CD14-positive monocyte (primary cell): ENCODE data around the gene CBLC. TPM values are rescaled to one million over a fixed set of nuclear protein-coding genes. Genes with fewer than 3 reads are reported as not detected.

Experiments
- DNase-seq, 3 donors: peaks; one replicate each; pipeline ENCODE4 v3.0.0-alpha.2; 2011 to 2022
- H2AFZ ChIP-seq: 2 replicates; pipeline ENCODE4 v1.6.0; 2012; ENCODE audit warnings: mild to moderate bottlenecking, low read depth, low read length, inconsistent platforms; ENCODE audit not compliant: insufficient read depth, poor library complexity, severe bottlenecking
- H3K27ac ChIP-seq, 2 donors: 1 replicate in 1 of 2; 2 replicates in 1 of 2; pipeline ENCODE4 v1.5.1; 2012 to 2013; ENCODE audit warnings: low read length in 2 of 2, control low read depth in 1 of 2, inconsistent platforms in 1 of 2, low read depth in 1 of 2, mild to moderate bottlenecking in 1 of 2
- H3K27me3 ChIP-seq, 2 donors: one replicate each; pipeline versions ENCODE4 v1.6.0 to v1.6.1; 2011 to 2013; ENCODE audit warnings: low read length in 2 of 2; ENCODE audit not compliant: control insufficient read depth in 2 of 2, insufficient read depth in 2 of 2
- H3K36me3 ChIP-seq, 2 donors: replicated peaks in 1 of 2; 1 replicate in 1 of 2; 2 replicates in 1 of 2; pipeline versions ENCODE4 v1.5.1 to v1.6.1; 2012 to 2013; ENCODE audit warnings: low read length in 2 of 2, control low read depth in 1 of 2, inconsistent platforms in 1 of 2, mild to moderate bottlenecking in 1 of 2; ENCODE audit not compliant: insufficient read depth in 2 of 2, control insufficient read depth in 1 of 2
- H3K4me1 ChIP-seq, 2 donors: 1 replicate in 1 of 2; 2 replicates in 1 of 2; pipeline versions ENCODE4 v1.5.1 to v1.6.1; 2012 to 2013; ENCODE audit warnings: low read length in 2 of 2, control low read depth in 1 of 2, inconsistent platforms in 1 of 2, mild to moderate bottlenecking in 1 of 2, moderate library complexity in 1 of 2; ENCODE audit not compliant: insufficient read depth in 2 of 2, control insufficient read depth in 1 of 2
- H3K4me2 ChIP-seq: replicated peaks from 2 replicates; pipeline ENCODE3; 2012; ENCODE audit warnings: low read length, moderate library complexity, mild to moderate bottlenecking; ENCODE audit not compliant: poor library complexity, severe bottlenecking; ENCODE audit errors: extremely low read depth
- H3K4me3 ChIP-seq, 3 experiments: fragments of 200-600 bp in 1 of 3; sonication (generic) in 1 of 3; replicated peaks in 1 of 3; 1 replicate in 2 of 3; 2 replicates in 1 of 3; pipeline ENCODE4 v1.5.1; 2011 to 2013; ENCODE audit warnings: low read length in 3 of 3, mild to moderate bottlenecking in 3 of 3, control low read depth in 2 of 3, low read depth in 2 of 3, inconsistent platforms in 1 of 3, moderate library complexity in 1 of 3
- H3K79me2 ChIP-seq: 2 replicates; pipeline ENCODE4 v1.6.0; 2012; ENCODE audit warnings: mild to moderate bottlenecking, control low read depth, inconsistent platforms, low read length, moderate library complexity; ENCODE audit not compliant: insufficient read depth
- H3K9ac ChIP-seq: 2 replicates; pipeline ENCODE4 v1.6.0; 2017; ENCODE audit warnings: low read length, mild to moderate bottlenecking; ENCODE audit not compliant: insufficient read depth, poor library complexity, severe bottlenecking
- H3K9me3 ChIP-seq, 2 donors: replicated peaks in 1 of 2; 1 replicate in 1 of 2; 2 replicates in 1 of 2; pipeline versions ENCODE4 v1.5.1 to v1.6.1; 2012 to 2013; ENCODE audit warnings: low read length in 2 of 2, control low read depth in 1 of 2; ENCODE audit not compliant: control insufficient read depth in 1 of 2, insufficient read depth in 1 of 2
- H4K20me1 ChIP-seq: 2 replicates; pipeline ENCODE4 v1.6.0; 2012; ENCODE audit warnings: mild to moderate bottlenecking, low read length, control low read depth, moderate library complexity; ENCODE audit not compliant: insufficient read depth
- H3K27ac Mint-ChIP-seq, 7 donors: one replicate each; pipeline ENCODE4 v1.8.0; 2020; ENCODE audit warnings: mild to moderate bottlenecking in 7 of 7, mixed read lengths in 7 of 7, moderate library complexity in 6 of 7, inconsistent platforms in 2 of 7
- H3K27me3 Mint-ChIP-seq, 3 donors: one replicate each; pipeline ENCODE4 v1.8.0; 2021 to 2022; ENCODE audit warnings: low read depth in 3 of 3, mild to moderate bottlenecking in 3 of 3, mixed read lengths in 3 of 3, moderate library complexity in 3 of 3, inconsistent platforms in 1 of 3
- H3K36me3 Mint-ChIP-seq, 2 donors: one replicate each; pipeline ENCODE4 v1.8.0; 2020; ENCODE audit warnings: mixed read lengths in 2 of 2, inconsistent platforms in 1 of 2, mild to moderate bottlenecking in 1 of 2
- H3K4me1 Mint-ChIP-seq: one replicate; pipeline ENCODE4 v1.8.0; 2020; ENCODE audit warnings: mild to moderate bottlenecking, mixed read lengths
- H3K4me3 Mint-ChIP-seq, 2 donors: one replicate each; pipeline ENCODE4 v1.8.0; 2020; ENCODE audit warnings: mild to moderate bottlenecking in 2 of 2, mixed read lengths in 2 of 2, moderate library complexity in 1 of 2
- H3K9me3 Mint-ChIP-seq, 7 donors: one replicate each; pipeline ENCODE4 v1.8.0; 2020 to 2022; ENCODE audit warnings: mixed read lengths in 7 of 7, mild to moderate bottlenecking in 6 of 7, moderate library complexity in 6 of 7, inconsistent platforms in 2 of 7
- WGBS: methylation state at CpG from one replicate; pipeline ENCODE4 v1.1.5; 2013; ENCODE audit warnings: missing lambda C conversion rate; ENCODE audit not compliant: insufficient coverage; 5-methylcytosine and 5-hydroxymethylcytosine counted together
- intact Hi-C, 2 donors: fragments of 100-400 bp; cut with micrococcal nuclease; formaldehyde crosslinking; loops; one replicate each; pipeline versions ENCODE4 v1.15.0 to v1.15.1; 2023
- polyA plus RNA-seq, 3 donors: library from polyadenylated mRNA; depleted of rRNA in 1 of 3; unstranded in 2 of 3; stranded (reverse) in 1 of 3; fragments of 300-500 nt in 2 of 3; fragments of >200 nt in 1 of 3; fragmentation: Illumina TruSeq in 2 of 3; gene quantifications; 1 replicate in 2 of 3; 2 replicates in 1 of 3; pipeline ENCODE4 v1.2.3, GENCODE V29; 2012 to 2021
- TF ChIP-seq, protein P1 (sequence below): fragments of 200-600 bp; IDR thresholded peaks from one replicate; pipeline ENCODE4 v1.8.0; 2022; ENCODE audit warnings: antibody characterized with exemption, mild to moderate bottlenecking

CBLC gene
- polyA plus RNA-seq, 3 donors = not detected

DNA sequence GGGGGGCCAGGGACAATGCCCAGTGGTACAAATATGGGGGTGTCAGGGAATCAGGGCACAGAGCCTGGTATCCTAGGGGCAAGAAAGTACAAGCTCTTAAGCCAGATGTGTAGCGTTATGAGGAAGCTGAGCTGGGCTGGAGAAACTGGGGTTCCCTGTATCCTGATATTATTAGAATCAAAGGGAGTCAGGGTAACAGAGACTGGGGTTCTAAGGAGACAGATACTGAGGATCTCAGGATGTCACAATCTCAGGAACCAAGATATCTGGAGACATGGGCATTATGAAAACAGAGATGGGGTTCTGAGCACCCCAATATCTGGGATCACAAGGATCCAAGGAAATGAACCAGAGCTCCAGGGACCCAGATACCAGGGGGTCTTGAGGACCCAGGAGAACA, 28.4 kb upstream of the CBLC start:
- Mint-ChIP-seq H3K27ac (peak overlapping the region; percentile 94 to 98 (median 97)), H3K4me1 (peaks cover 78% of the 10 kb centered on the region), H3K4me3 (peak overlapping the region; percentile 96 to 98), H3K36me3 (peaks cover 37 to 40% of the 10 kb centered on the region in 2 donors), H3K9me3 (peaks cover 0 to 2% (median 0%) of the 10 kb centered on the region in 7 donors), H3K27me3 (peaks cover 4 to 9% (median 7%) of the 10 kb centered on the region in 3 donors)
- Histone ChIP-seq H4K20me1 (peaks cover 27% of the 10 kb centered on the region), H3K4me3 (peak overlapping the region; percentile 88 to 96 (median 95)), H3K9ac (peak overlapping the region; percentile 98), H3K9me3 (no peaks in the 10 kb centered on the region), H3K27ac (peak overlapping the region; percentile 95 to 99), H3K79me2 (peaks cover 44% of the 10 kb centered on the region), H3K4me2 (peak overlapping the region; percentile 96), H3K36me3 (peaks cover 22 to 24% of the 10 kb centered on the region in 2 donors), H2AFZ (no peak overlapping the region), H3K4me1 (peaks cover 81 to 84% of the 10 kb centered on the region in 2 donors), H3K27me3 (no peaks in the 10 kb centered on the region)
- DNase-seq = peak in 2 of 3 donors; percentile 47 to 54
- WGBS = 0% methylated on average over 1 of the region's 1 CpG
- TF ChIP-seq, protein P1, sequence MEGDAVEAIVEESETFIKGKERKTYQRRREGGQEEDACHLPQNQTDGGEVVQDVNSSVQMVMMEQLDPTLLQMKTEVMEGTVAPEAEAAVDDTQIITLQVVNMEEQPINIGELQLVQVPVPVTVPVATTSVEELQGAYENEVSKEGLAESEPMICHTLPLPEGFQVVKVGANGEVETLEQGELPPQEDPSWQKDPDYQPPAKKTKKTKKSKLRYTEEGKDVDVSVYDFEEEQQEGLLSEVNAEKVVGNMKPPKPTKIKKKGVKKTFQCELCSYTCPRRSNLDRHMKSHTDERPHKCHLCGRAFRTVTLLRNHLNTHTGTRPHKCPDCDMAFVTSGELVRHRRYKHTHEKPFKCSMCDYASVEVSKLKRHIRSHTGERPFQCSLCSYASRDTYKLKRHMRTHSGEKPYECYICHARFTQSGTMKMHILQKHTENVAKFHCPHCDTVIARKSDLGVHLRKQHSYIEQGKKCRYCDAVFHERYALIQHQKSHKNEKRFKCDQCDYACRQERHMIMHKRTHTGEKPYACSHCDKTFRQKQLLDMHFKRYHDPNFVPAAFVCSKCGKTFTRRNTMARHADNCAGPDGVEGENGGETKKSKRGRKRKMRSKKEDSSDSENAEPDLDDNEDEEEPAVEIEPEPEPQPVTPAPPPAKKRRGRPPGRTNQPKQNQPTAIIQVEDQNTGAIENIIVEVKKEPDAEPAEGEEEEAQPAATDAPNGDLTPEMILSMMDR = no peak
- intact Hi-C loops = loop anchor here in 1 of 2 donors (2.0 kb wide), 1 partner anchor 22 kb away; no protein-coding TSS in a partner anchor

DNA sequence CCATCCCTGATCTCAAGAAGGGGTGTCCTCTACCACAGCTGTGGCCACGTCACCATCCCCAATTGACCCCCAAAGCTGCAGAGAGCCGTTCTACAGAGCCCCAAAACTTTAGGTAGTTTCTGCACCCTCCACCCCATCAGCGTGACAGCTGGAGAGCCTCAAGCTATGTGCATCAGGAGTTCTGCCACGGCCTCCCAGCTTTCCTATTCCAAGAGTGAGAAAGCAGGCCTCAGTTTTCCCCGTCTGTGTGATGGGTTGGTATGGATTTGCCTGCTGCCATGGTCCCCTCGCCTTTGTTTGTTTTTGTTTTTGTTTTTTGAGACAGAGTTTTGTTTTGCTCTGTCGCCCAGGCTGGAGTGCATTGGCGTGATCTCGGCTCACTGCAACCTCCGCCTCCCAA, 27.7 kb upstream of the CBLC start:
- DNase-seq = no peak
- 72% methylated on average over 2 of the region's 10 CpGs for WGBS
- Histone ChIP-seq H3K36me3 (peaks cover 22 to 26% of the 10 kb centered on the region in 2 donors), H3K4me3 (peak overlapping the region; percentile 88 to 96 (median 95)), H3K27me3 (no peaks in the 10 kb centered on the region), H3K4me2 (peak overlapping the region; percentile 96), H3K9ac (peak overlapping the region; percentile 98), H4K20me1 (peaks cover 27% of the 10 kb centered on the region), H3K9me3 (no peaks in the 10 kb centered on the region), H3K27ac (peak overlapping the region in 1 of 2 donors; percentile 99), H3K4me1 (peaks cover 80 to 84% of the 10 kb centered on the region in 2 donors), H3K79me2 (peaks cover 51% of the 10 kb centered on the region), H2AFZ (no peak overlapping the region)
- peaks cover 76% of the 10 kb centered on the region for H3K4me1 Mint-ChIP-seq
- peaks cover 0 to 2% (median 0%) of the 10 kb centered on the region in 7 donors for H3K9me3 Mint-ChIP-seq
- peaks cover 4 to 12% (median 7%) of the 10 kb centered on the region in 3 donors for H3K27me3 Mint-ChIP-seq
- H3K36me3 Mint-ChIP-seq = peaks cover 41 to 45% of the 10 kb centered on the region in 2 donors
- peak overlapping the region; percentile 96 to 98 for H3K4me3 Mint-ChIP-seq
- peak overlapping the region; percentile 94 to 98 (median 97) for H3K27ac Mint-ChIP-seq
- TF ChIP-seq, protein P1 = no peak
- intact Hi-C loops = loop anchor here (2.0 to 5.0 kb wide), 2 partner anchors 21 to 63 kb away; no protein-coding TSS in a partner anchor
